ENCODE data around the gene RARA. TPM values are rescaled to one million over a fixed set of nuclear protein-coding genes. Genes with fewer than 3 reads are reported as not detected.

Gene RARA
- total RNA-seq, 1 donor from 2014 or later = 47.8 TPM

GRCh38 chr17:40341808-40342503 lies 33.0 kb downstream of the RARA start:
- intact Hi-C loops (cut with micrococcal nuclease) = loop anchor here (1.0 kb wide), 3 partner anchors 19 to 39 kb away; no protein-coding TSS in a partner anchor

DNA sequence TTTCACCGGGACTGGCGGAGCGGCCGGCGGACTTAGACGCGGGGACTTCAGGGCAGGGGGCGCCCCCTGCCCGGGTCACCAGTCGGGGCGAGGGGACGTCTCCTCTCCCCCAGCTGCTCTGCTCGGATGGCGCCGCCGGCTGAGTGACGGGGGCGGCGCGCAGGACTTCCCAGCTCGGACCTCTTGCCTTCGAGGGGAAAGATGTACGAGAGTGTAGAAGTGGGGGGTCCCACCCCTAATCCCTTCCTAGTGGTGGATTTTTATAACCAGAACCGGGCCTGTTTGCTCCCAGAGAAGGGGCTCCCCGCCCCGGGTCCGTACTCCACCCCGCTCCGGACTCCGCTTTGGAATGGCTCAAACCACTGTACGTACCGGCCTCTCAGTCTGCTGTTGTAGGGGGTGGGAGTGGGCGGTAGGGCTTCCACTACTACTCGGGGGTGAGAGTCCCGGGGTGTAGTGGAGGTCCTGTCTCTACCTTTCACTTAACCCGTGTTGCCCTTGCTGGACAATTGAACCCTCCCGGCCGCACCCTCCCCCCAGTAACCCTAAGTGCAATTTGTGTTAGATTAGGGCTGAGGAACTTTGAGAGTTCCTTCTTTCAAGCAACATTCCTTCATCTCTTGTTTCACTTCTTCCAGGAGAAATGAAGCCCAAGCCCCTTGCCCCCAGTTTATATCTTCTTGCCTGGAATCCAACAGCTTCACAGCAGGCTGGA lies 33.7 kb downstream of the RARA start:
- intact Hi-C loops (cut with micrococcal nuclease) = no loop called here

- intact Hi-C loops (cut with micrococcal nuclease) = no loop called here
Measured at GRCh38 chr17:40343219-40344119, 34.5 kb downstream of the RARA start.

DNA sequence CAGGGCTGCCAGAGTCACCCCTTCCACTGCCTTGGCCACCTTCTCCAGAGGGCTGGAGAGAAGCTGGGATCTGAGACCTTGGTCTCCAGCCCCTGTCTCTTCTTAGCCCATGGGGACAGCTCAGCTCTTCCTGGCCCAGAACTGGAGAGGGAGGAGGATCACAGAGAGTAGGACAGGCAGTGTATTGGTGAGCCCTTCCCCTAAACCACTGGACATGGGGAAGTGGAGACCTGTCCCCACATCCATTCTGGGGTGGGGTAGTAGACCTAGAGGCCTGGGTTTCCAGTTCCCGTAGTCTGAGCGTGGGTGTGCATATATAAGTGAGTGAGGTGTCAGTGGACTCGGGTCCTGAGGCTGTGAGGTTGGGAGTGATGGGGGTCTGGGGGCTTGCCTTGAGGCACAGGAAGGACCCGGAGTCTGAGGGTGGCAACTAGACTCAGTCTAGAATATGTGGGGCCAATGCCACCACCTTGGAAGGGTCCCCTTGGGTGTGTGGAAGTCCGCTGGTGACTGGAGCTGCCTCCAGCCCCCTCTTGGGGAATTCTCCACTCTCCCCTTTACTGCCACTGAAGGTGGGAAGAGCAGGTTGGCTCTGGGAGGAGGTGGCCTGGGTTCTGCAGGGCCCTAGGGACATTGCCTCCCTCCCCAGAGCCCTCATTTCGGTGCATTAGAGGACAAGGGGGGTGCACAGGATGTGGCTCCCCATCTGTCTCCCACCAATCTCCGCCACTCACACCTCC lies 35.6 kb downstream of the RARA start:
- intact Hi-C loops (cut with micrococcal nuclease) = no loop called here

- intact Hi-C loops (cut with micrococcal nuclease) = no loop called here
Measured at GRCh38 chr17:40345161-40345993, 36.4 kb downstream of the RARA start.

DNA sequence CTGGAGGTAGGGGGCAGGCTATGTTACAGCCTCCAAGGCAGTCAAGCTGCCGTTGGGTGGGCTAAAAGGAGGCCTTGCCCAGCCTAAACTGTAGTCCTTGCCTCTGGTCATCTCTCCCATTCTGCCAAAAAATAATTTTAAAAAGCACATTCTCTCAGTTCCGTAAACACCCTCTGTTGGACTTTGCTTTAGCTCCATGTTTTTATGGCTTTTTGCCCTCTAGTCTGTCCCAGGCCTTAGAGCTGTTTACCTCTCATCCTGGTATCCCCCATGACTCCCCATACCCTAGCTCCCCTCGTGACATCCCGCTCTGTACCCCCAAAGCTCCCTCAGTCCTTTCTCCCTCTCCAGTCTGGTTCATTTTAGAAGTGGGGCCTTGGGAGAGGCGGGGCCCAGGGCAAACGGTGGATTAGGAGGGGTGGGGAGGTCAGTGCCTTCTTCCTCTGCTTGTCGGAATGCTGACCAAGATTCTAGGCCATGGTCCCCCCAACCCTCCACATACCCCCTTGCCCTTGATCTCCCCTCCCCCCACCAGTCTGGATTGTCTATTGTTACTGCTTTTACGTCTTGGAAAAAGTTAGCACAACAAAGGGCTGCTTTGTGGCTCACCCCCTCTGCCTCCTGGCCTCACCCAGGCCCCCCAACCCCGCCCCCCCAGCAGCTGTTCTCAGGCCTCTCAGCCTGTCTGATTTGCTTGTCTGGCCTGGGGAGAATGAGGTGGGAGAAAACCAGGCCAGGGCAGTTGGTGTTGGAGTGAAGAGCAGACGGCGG lies 37.2 kb downstream of the RARA start:
- intact Hi-C loops (cut with micrococcal nuclease) = no loop called here

- intact Hi-C loops (cut with micrococcal nuclease) = no loop called here
Measured at GRCh38 chr17:40346765-40347158, 37.8 kb downstream of the RARA start.

DNA sequence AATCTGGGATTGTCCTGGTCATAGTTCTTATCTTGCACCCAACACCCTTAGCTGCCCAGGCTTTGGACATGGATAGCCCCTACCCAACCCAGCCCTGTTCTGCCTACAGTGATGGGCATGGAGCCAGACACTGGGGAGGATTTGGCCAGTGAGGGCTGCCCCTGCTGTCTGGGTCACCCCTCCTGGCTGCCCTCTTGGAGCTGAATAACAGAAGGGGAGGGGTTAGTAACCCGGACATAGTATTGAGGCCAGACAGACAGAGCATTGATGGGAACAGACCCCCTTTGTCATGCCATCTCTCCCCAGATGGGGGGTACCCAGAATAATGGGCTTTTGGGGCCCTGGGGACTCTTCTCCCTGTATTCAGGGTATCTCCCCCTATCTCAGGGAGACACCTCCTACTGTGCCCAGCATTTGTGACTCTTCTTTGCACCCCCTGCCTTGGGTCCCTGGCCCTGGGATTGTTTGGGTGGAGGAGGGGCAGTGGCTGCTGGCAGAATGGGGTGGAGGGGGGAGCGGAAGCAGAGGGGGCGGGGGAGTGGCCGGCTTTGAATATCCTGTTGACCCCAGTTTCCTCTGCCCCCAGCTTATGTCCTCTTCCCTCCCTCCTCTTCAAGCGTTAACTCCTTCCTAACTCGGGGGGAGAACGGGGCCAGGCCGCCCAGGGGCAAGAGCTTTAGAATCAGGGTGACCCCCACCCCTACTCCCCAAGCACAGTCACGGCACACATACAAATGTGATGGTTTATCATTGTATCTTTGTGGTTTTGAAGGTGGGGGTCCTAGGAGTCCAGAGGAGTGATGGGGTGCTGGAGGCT lies 38.5 kb downstream of the RARA start:
- intact Hi-C loops (cut with micrococcal nuclease) = no loop called here

DNA sequence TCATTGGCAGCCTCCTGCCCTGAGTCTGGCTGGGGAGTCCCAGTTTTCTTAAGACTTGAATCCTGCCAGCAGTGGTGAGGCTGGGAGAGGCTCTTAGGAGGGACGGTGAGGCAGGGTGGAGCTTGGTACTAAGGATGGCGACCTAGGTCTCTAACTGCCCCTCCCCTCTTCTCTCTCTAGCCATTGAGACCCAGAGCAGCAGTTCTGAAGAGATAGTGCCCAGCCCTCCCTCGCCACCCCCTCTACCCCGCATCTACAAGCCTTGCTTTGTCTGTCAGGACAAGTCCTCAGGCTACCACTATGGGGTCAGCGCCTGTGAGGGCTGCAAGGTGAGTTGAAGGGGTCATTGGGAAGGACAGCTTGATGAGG lies 39.1 kb downstream of the RARA start:
- intact Hi-C loops (cut with micrococcal nuclease) = no loop called here

DNA sequence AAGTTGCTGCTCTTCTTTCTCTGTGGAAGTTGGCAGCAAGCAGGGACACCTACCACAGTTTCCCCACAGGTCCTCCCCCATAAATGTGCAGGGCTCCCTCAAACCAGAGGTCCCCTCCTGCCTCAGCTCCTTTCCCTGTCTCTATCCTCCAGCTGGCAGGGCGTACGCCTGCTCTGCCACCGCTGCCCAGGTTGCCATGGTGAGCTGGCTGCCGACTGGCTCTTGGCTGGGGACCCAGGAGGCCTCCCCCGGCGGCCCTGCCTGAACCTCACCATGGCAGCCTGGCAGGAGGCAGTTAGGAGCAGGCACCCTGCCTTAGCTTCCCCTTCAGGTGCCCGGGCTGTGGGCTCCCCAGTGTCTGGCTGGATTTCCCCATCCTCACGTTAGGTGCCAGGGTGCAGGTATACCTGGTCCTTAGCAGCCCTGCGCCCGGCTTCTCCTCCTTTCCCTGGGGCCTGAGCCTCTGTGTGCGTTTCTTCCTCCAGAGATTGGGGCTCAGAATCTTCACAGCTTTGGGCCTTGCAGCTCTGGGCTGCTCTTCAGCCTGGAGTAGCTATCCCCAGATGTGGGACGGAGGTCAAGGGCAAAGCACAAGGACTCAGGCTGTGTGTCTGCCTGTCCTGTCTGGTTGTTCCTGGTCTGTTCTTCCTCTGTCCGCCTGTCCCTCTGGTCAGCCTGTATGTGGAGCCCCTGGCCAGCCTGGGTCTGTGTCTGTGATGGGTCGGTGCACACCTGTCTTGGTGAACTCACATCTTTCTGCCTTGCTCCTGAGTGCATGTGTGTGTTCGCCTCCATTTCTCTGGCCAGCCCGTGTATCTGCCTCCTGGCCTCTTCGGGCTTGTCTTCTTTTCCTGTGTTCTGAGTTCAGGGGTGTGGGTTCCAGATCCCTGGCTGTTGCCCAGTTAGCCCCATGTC lies 39.8 kb downstream of the RARA start:
- intact Hi-C loops (cut with micrococcal nuclease) = no loop called here

- intact Hi-C loops (cut with micrococcal nuclease) = no loop called here
Measured at GRCh38 chr17:40349477-40349894, 40.5 kb downstream of the RARA start.

DNA sequence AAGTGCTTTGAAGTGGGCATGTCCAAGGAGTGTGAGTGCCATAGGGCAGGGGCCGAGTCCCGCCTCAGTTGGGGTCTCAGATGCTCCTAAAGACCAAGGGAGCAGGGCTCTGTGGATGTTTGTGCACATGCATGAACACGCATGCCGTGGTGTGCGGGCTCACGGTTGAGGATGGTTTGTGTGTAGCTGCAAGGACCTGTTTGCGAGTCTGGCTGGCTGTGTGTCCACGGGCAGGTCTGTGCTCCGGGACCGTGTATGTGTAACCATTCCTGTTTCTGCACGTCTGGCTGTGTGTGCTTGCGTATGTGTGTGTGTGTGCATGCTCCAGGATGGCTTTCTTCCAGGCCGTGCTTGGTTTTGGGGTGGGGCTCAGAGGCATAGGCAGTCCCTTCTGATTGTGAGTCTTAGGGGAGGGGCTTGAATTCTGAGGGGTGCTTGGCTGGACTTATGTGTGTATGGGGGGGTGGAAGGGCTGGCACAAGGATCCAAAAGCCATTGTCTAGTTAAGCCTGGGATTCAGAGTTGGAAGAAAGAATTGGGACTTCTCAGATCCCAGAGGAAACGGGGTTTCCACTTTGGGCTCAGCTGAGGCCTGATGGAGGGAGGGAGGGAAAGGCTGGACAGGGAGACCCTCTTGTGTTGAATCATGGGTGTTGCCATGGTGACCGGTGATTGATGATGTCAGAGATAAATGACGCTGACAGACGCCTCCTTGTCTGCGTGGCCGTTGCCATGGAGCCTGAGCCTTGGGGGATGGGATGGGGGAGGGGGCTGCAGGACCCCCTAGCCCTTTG lies 41.1 kb downstream of the RARA start:
- intact Hi-C loops (cut with micrococcal nuclease) = loop anchor here (10.0 kb wide), 1 partner anchor 135 kb away; the partner anchor contains the start of gene WIPF2

- intact Hi-C loops (cut with micrococcal nuclease) = loop anchor here (10.0 kb wide), 1 partner anchor 136 kb away; the partner anchor contains the start of gene WIPF2
Measured at GRCh38 chr17:40350689-40351358, 41.8 kb downstream of the RARA start.

DNA sequence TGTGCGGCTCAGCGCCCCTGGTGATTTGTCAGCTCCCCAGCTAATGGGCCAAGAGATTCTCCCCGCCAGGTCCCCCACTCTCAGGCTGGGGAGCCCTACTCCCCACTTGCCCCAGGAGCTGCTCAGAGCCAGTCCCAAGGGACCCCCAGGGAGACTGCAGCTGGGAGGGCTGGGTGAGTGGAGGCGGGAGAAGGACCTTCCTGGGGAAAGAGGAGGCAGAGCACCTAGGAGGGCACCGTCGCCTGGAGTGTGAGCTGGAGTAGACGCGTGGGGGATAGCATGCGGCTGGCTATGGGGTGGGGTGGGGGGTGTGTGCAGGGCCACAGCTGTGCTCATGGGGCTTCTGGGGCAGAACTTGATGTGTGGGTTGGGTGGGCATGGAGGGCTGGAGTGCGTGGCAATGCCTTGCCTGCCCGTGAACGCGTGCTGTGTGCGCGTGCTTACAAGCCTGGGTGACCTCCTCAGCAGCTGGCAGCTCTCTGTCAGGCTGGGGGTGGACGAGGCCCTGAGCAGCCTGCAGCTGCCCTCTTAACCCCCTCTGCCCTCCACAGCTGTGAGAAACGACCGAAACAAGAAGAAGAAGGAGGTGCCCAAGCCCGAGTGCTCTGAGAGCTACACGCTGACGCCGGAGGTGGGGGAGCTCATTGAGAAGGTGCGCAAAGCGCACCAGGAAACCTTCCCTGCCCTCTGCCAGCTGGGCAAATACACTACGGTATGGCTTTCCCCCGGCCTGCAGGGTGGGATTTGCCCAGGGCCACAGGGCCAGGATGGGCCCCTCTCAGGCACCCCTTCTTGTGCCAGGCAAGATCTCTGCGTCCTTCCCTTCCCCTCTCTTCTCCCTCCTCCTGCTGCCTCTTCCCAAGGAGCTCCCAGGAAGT lies 42.6 kb downstream of the RARA start:
- intact Hi-C loops (cut with micrococcal nuclease) = loop anchor here (10.0 kb wide), 1 partner anchor 137 kb away; the partner anchor contains the start of gene WIPF2

DNA sequence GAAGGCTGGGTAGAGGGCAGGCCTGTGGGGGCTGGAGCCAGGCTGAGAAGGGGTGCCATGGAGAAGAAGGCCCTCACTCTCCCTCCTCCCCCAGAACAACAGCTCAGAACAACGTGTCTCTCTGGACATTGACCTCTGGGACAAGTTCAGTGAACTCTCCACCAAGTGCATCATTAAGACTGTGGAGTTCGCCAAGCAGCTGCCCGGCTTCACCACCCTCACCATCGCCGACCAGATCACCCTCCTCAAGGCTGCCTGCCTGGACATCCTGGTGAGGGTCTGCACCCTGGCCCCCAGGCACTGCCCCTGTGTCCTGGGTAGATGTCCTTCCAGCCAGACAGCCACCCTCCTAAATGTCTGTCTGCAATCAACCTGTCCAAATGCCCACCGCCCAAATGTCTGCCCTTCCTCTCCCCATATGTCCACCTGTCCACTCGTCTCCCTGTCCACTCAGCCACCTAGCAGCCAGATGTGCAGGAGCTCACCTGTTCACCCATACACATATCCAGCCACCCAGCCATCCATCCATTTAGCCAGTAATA lies 43.3 kb downstream of the RARA start:
- intact Hi-C loops (cut with micrococcal nuclease) = loop anchor here (10.0 kb wide), 1 partner anchor 138 kb away; the partner anchor contains the start of gene WIPF2

Measured in T-helper 2 cell treated with Interferon-gamma antibody and Interleukin-4, amounts not matched to agents 100 ng/mL and 5 ng/mL, for 36 hours (primary cell).